ENCODE results near the gene RTN4RL2.

The RTN4RL2 gene

DNA sequence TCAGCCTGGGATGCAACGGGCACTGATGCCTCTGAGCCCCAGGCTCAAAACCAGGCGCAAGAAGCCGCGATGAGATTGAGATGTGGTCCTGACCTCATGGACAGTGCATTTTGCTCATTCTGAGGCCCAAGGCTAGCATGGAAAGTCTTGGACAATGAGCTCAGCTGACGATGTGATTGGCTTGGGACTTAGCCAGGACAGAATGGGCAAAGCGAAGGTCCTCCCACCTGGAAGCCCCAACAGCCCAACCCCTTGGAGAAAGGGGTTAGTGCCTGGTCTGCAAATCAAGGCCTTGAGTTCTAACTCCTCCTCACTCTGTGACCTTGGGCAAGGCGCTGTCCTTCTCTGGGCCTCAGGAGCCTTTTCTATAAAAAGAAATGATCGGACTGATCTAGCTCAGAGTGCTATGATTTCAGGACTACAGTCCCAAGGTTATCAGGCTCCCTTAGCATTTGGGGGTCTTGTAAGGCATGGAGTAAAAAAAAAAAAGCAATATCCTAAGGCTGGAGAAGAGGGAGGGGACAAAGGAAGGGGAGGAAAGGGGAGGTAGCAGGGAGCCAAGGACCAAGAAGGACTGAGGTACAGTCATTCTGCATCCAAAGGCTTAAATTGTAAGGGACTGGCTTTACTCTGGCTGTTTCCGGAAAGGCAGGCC is 36.1 kb upstream of the RTN4RL2 start:
- WGBS, 2 experiments = 87 to 89% methylated on average over 9 of the region's 9 CpGs
- H3K4me3 ChIP-seq (ENCODE audit: insufficient read depth, low read depth, low read length) = no peak overlapping the region
- peaks cover 4% of the 10 kb centered on the region for H3K4me1 ChIP-seq (ENCODE audit: control insufficient read depth, insufficient read depth, low read length)
- no peaks in the 10 kb centered on the region for H3K9me3 ChIP-seq (ENCODE audit: control insufficient read depth, low read length)
- no peak overlapping the region for H3K27ac ChIP-seq (ENCODE audit: insufficient read depth, low read depth, low read length, poor library complexity, severe bottlenecking)
- peaks cover 18% of the 10 kb centered on the region for H3K27me3 ChIP-seq (ENCODE audit: control insufficient read depth, insufficient read depth, low read length, poor library complexity, severe bottlenecking)
- no peaks in the 10 kb centered on the region for H3K36me3 ChIP-seq (ENCODE audit: control insufficient read depth, insufficient read depth, low read length)

- WGBS, 2 experiments = 75 to 80% methylated on average over 15 of the region's 15 CpGs
- no peak overlapping the region for H3K27ac ChIP-seq (ENCODE audit: insufficient read depth, low read depth, low read length, poor library complexity, severe bottlenecking)
These were observed 35.4 kb upstream of the RTN4RL2 start for GRCh38 chr11:57424792-57425564.

DNA sequence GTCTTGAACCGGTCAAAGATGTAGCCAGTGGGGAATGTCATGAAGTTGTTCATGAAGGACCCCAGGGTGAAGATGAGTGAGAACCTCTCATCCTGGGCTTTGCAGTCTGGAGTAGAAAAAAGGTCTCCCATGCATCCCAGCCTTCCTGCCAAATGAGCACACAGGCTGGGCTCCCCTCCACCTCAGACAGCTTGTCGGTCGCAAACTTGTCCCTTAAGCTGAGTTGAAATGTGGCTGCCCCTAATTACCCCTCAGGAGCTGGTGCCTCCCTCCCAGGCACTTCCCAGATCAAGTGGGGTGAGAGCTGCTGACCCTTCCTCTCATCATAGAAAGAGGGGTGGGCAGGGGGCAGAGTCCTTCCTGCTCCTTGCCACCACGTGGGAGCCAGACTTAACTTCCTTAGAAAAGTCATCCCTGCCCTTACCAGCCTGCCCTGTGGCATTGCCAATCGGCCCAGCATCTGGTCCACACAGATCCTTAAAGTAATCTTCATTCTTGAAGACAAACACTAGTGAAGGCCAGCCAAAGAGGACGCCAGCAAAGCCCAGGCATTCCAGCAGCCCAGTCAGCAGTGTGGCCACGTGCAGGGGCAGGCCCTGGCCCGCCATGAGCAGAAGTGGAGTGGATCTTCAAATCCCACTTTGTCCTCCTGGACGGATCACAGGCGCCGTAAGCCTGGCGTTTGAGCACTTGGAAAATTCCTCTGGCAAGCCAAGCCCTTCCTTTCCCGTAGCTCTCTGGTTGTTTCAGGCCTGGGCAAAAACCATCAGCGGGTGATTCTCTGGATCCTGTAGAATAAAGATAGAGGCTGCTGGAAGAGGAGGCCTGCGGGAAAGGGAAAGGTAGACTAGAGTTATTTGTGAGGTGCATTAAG is 34.5 kb upstream of the RTN4RL2 start:
- Histone ChIP-seq H3K4me3 (ENCODE audit: insufficient read depth, low read depth, low read length) (peak overlapping the region; percentile 42), H3K27ac (ENCODE audit: insufficient read depth, low read depth, low read length, poor library complexity, severe bottlenecking) (no peak overlapping the region), H3K9me3 (ENCODE audit: control insufficient read depth, low read length) (no peaks in the 10 kb centered on the region), H3K36me3 (ENCODE audit: control insufficient read depth, insufficient read depth, low read length) (no peaks in the 10 kb centered on the region), H3K4me1 (ENCODE audit: control insufficient read depth, insufficient read depth, low read length) (peaks cover 4% of the 10 kb centered on the region), H3K27me3 (ENCODE audit: control insufficient read depth, insufficient read depth, low read length, poor library complexity, severe bottlenecking) (peaks cover 26% of the 10 kb centered on the region)
- WGBS, 2 experiments = 88 to 89% methylated on average over 15 of the region's 15 CpGs

More at GRCh38 chr11:57424792-57425564, 35.4 kb upstream of the RTN4RL2 start:
- H3K9me3 ChIP-seq (ENCODE audit: control insufficient read depth, low read length) = no peaks in the 10 kb centered on the region
- H3K27me3 ChIP-seq (ENCODE audit: control insufficient read depth, insufficient read depth, low read length, poor library complexity, severe bottlenecking) = peaks cover 22% of the 10 kb centered on the region
- no peaks in the 10 kb centered on the region for H3K36me3 ChIP-seq (ENCODE audit: control insufficient read depth, insufficient read depth, low read length)
- H3K4me3 ChIP-seq (ENCODE audit: insufficient read depth, low read depth, low read length) = no peak overlapping the region
- H3K4me1 ChIP-seq (ENCODE audit: control insufficient read depth, insufficient read depth, low read length) = peaks cover 4% of the 10 kb centered on the region

DNA sequence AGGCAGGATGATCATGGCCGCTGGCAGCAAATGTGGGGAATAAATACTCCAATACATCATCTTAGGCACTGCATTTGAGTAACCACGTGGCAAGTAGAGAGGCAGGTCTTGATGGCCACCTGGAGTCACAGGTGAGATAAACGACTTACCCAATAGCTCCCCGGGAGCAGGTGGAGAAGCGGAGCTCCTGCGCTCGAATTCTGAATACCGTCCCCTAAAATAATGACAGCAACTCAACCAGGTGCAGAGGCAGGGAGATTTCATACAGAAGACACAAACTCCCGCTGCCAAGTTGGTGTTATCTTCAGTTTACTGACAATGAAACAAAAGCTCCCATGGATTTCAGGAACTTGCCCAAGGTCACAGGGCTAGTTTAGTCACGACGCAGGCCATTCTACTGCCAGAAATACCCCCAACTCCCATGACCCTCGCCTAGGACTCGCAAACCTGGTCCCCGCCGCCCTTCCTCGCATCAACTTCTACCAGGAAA is 33.8 kb upstream of the RTN4RL2 start:
- peaks cover 26% of the 10 kb centered on the region for H3K27me3 ChIP-seq (ENCODE audit: control insufficient read depth, insufficient read depth, low read length, poor library complexity, severe bottlenecking)
- peaks cover 4% of the 10 kb centered on the region for H3K4me1 ChIP-seq (ENCODE audit: control insufficient read depth, insufficient read depth, low read length)
- no peaks in the 10 kb centered on the region for H3K36me3 ChIP-seq (ENCODE audit: control insufficient read depth, insufficient read depth, low read length)
- WGBS, 2 experiments = 31 to 36% methylated on average over 16 of the region's 16 CpGs
- peak overlapping the region; percentile 42 for H3K4me3 ChIP-seq (ENCODE audit: insufficient read depth, low read depth, low read length)
- no peak overlapping the region for H3K27ac ChIP-seq (ENCODE audit: insufficient read depth, low read depth, low read length, poor library complexity, severe bottlenecking)
- no peaks in the 10 kb centered on the region for H3K9me3 ChIP-seq (ENCODE audit: control insufficient read depth, low read length)

GRCh38 chr11:57426929-57427726 is 33.2 kb upstream of the RTN4RL2 start, which contains the start of gene SLC43A3:
TSS of gene SLC43A3 (minus strand) at chr11:57427121. CDS start at chr11:57426172, 949 bp downstream.
- peaks cover 26% of the 10 kb centered on the region for H3K27me3 ChIP-seq (ENCODE audit: control insufficient read depth, insufficient read depth, low read length, poor library complexity, severe bottlenecking)
- H3K9me3 ChIP-seq (ENCODE audit: control insufficient read depth, low read length) = no peaks in the 10 kb centered on the region
- peak within 1 kb of the TSS; percentile 42 for H3K4me3 ChIP-seq (ENCODE audit: insufficient read depth, low read depth, low read length)
- no peak within 1 kb of the TSS for H3K27ac ChIP-seq (ENCODE audit: insufficient read depth, low read depth, low read length, poor library complexity, severe bottlenecking)
- WGBS, 2 experiments = 11 to 12% methylated on average over 39 of the region's 39 CpGs
- peaks cover 4% of the 10 kb centered on the region for H3K4me1 ChIP-seq (ENCODE audit: control insufficient read depth, insufficient read depth, low read length)
- H3K36me3 ChIP-seq (ENCODE audit: control insufficient read depth, insufficient read depth, low read length) = no peaks in the 10 kb centered on the region

DNA sequence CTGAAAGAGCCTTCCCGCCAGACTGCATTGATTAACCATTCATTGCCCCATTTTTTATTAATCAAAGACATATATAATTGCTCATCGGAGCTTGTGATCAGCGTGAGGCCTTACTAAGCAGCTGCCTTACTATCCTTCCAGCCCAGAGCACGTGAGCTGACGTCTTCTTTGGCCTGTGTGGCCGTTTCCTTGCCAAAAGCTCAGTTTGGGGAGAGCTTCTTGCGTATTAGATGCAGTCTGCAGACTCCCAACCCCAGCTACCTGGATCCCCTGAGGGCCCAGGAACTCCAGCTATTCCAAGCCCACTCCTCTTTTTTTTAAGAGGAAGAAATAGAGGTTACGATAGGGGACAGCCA is 32.6 kb upstream of the RTN4RL2 start:
- Histone ChIP-seq H3K27ac (ENCODE audit: insufficient read depth, low read depth, low read length, poor library complexity, severe bottlenecking) (no peak overlapping the region), H3K27me3 (ENCODE audit: control insufficient read depth, insufficient read depth, low read length, poor library complexity, severe bottlenecking) (peaks cover 26% of the 10 kb centered on the region), H3K36me3 (ENCODE audit: control insufficient read depth, insufficient read depth, low read length) (no peaks in the 10 kb centered on the region), H3K9me3 (ENCODE audit: control insufficient read depth, low read length) (no peaks in the 10 kb centered on the region), H3K4me1 (ENCODE audit: control insufficient read depth, insufficient read depth, low read length) (peaks cover 4% of the 10 kb centered on the region), H3K4me3 (ENCODE audit: insufficient read depth, low read depth, low read length) (no peak overlapping the region)
- WGBS, 2 experiments = 95 to 96% methylated on average over 7 to 8 of the region's 8 CpGs

DNA sequence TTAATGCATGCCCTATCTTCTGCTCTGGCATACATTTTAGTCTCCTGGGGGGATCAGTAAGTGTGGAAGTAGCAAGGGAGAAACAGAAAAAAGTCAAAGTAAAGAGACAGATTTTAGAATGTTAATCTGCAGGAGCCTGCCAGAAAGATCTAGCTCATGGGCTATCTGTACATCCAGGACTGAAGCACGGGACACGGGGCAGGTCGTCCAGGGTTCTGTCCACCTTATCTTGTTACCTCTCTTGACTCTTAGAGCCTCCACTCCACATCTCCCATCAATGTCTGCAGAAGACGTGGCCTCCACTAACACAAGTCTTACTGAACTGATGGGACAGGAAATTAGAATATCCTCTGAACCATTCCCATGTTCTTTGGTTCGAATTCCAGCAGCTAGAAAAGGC is 31.7 kb upstream of the RTN4RL2 start:
- Histone ChIP-seq H3K4me1 (ENCODE audit: control insufficient read depth, insufficient read depth, low read length) (peaks cover 4% of the 10 kb centered on the region), H3K4me3 (ENCODE audit: insufficient read depth, low read depth, low read length) (no peak overlapping the region), H3K9me3 (ENCODE audit: control insufficient read depth, low read length) (no peaks in the 10 kb centered on the region), H3K27ac (ENCODE audit: insufficient read depth, low read depth, low read length, poor library complexity, severe bottlenecking) (no peak overlapping the region), H3K27me3 (ENCODE audit: control insufficient read depth, insufficient read depth, low read length, poor library complexity, severe bottlenecking) (peaks cover 26% of the 10 kb centered on the region), H3K36me3 (ENCODE audit: control insufficient read depth, insufficient read depth, low read length) (no peaks in the 10 kb centered on the region)
- WGBS, 2 experiments = 89 to 90% methylated on average over 5 of the region's 5 CpGs

DNA sequence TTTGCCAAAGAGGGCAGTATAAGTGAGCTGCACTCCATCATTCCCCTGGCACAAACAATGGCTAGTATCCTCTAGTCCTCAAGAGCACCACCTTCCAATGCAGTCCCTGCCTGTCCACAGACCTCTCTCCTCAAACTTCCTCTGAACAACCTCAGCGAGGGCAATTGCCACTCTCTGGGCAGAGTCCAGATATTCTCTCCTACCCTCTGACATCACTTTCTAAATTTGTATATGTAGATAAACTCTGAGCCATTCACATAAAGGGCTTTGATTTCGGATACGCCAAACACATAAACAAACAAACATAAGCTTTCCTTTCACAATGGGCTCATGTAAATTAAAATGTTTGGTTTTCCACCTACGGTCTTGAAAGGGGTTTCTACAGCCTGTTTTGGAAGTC is 30.4 kb upstream of the RTN4RL2 start:
- H3K27ac ChIP-seq (ENCODE audit: insufficient read depth, low read depth, low read length, poor library complexity, severe bottlenecking) = no peak overlapping the region
- no peaks in the 10 kb centered on the region for H3K36me3 ChIP-seq (ENCODE audit: control insufficient read depth, insufficient read depth, low read length)
- H3K4me1 ChIP-seq (ENCODE audit: control insufficient read depth, insufficient read depth, low read length) = peaks cover 4% of the 10 kb centered on the region
- no peaks in the 10 kb centered on the region for H3K9me3 ChIP-seq (ENCODE audit: control insufficient read depth, low read length)
- no peak overlapping the region for H3K4me3 ChIP-seq (ENCODE audit: insufficient read depth, low read depth, low read length)
- 65 to 80% methylated on average over 4 of the region's 4 CpGs for WGBS, 2 experiments
- H3K27me3 ChIP-seq (ENCODE audit: control insufficient read depth, insufficient read depth, low read length, poor library complexity, severe bottlenecking) = peaks cover 26% of the 10 kb centered on the region

- Histone ChIP-seq H3K4me1 (ENCODE audit: control insufficient read depth, insufficient read depth, low read length) (peaks cover 4% of the 10 kb centered on the region), H3K27me3 (ENCODE audit: control insufficient read depth, insufficient read depth, low read length, poor library complexity, severe bottlenecking) (peaks cover 25% of the 10 kb centered on the region), H3K4me3 (ENCODE audit: insufficient read depth, low read depth, low read length) (no peak overlapping the region), H3K27ac (ENCODE audit: insufficient read depth, low read depth, low read length, poor library complexity, severe bottlenecking) (no peak overlapping the region), H3K9me3 (ENCODE audit: control insufficient read depth, low read length) (no peaks in the 10 kb centered on the region), H3K36me3 (ENCODE audit: control insufficient read depth, insufficient read depth, low read length) (no peaks in the 10 kb centered on the region)
- WGBS, 2 experiments = 92 to 96% methylated on average over 1 of the region's 1 CpG
These were observed 29.4 kb upstream of the RTN4RL2 start for GRCh38 chr11:57430952-57431351.

All from ectodermal cell (in vitro differentiated cells).